H9 (cell line): ENCODE data around the gene CFAP99. TPM values are rescaled to one million over a fixed set of nuclear protein-coding genes. Genes with fewer than 3 reads are reported as not detected.

Experiments used
- DNase-seq: peaks from one replicate; pipeline ENCODE4 v3.0.0-alpha.2; 2017
- H2AFZ ChIP-seq: one replicate; pipeline ENCODE4 v1.6.1; 2013; ENCODE audit warnings: mild to moderate bottlenecking, low read length, control low read depth, moderate library complexity
- H2AK5ac ChIP-seq: 2 replicates; pipeline ENCODE4 v1.6.1; 2013; ENCODE audit warnings: low read length, control low read depth, mixed read lengths; ENCODE audit not compliant: insufficient read length
- H2BK120ac ChIP-seq: one replicate; pipeline ENCODE4 v1.6.1; 2013; ENCODE audit warnings: low read depth, mild to moderate bottlenecking, low read length, control low read depth, inconsistent platforms; ENCODE audit not compliant: poor library complexity, severe bottlenecking
- H2BK12ac ChIP-seq: 2 replicates; pipeline ENCODE4 v1.6.1; 2013; ENCODE audit warnings: low read length, control low read depth, mixed read lengths, low read depth; ENCODE audit not compliant: insufficient read length
- H2BK15ac ChIP-seq: 2 replicates; pipeline ENCODE4 v1.6.1; 2013; ENCODE audit warnings: low read depth, low read length, control low read depth
- H2BK20ac ChIP-seq: one replicate; pipeline ENCODE4 v1.6.1; 2013; ENCODE audit warnings: low read depth, mild to moderate bottlenecking, low read length, control low read depth, inconsistent platforms; ENCODE audit not compliant: poor library complexity, severe bottlenecking
- H2BK5ac ChIP-seq: 2 replicates; pipeline ENCODE4 v1.6.1; 2013; ENCODE audit warnings: low read length, control low read depth, mixed read lengths; ENCODE audit not compliant: insufficient read length
- H3K14ac ChIP-seq: 2 replicates; pipeline ENCODE4 v1.6.1; 2013; ENCODE audit warnings: low read length, control low read depth; ENCODE audit not compliant: insufficient read depth
- H3K18ac ChIP-seq: 2 replicates; pipeline ENCODE4 v1.6.1; 2013; ENCODE audit warnings: low read depth, mild to moderate bottlenecking, mixed read lengths, low read length, control low read depth; ENCODE audit not compliant: insufficient read length
- H3K23ac ChIP-seq: 2 replicates; pipeline ENCODE4 v1.6.1; 2013; ENCODE audit warnings: low read length, control low read depth, mixed read lengths, low read depth; ENCODE audit not compliant: insufficient read length
- H3K23me2 ChIP-seq: 2 replicates; pipeline ENCODE4 v1.6.1; 2013; ENCODE audit warnings: low read depth, mild to moderate bottlenecking, mixed read lengths, low read length, control low read depth; ENCODE audit not compliant: insufficient read length, poor library complexity, severe bottlenecking
- H3K27ac ChIP-seq: 2 replicates; pipeline ENCODE4 v1.5.1; 2013; ENCODE audit warnings: low read length, control low read depth, mixed read lengths, low read depth; ENCODE audit not compliant: insufficient read length
- H3K27me3 ChIP-seq: 2 replicates; pipeline ENCODE4 v1.6.1; 2013; ENCODE audit warnings: low read length, control low read depth, inconsistent platforms; ENCODE audit not compliant: insufficient read depth
- H3K4ac ChIP-seq: 2 replicates; pipeline ENCODE4 v1.6.1; 2013; ENCODE audit warnings: low read depth, mild to moderate bottlenecking, control low read depth, inconsistent platforms, low read length, moderate library complexity
- H3K4me1 ChIP-seq: 2 replicates; pipeline ENCODE4 v1.6.1; 2013; ENCODE audit warnings: low read length, control low read depth, inconsistent platforms; ENCODE audit not compliant: insufficient read depth
- H3K4me2 ChIP-seq: 2 replicates; pipeline ENCODE4 v1.6.1; 2013; ENCODE audit warnings: low read length, control low read depth, mixed read lengths; ENCODE audit not compliant: insufficient read length, insufficient read depth
- H3K56ac ChIP-seq: 2 replicates; pipeline ENCODE4 v1.6.1; 2013; ENCODE audit warnings: low read depth, mild to moderate bottlenecking, mixed read lengths, low read length, control low read depth; ENCODE audit not compliant: insufficient read length
- H3K79me1 ChIP-seq: 2 replicates; pipeline ENCODE4 v1.6.1; 2013; ENCODE audit warnings: low read depth, mild to moderate bottlenecking, moderate library complexity, low read length, control low read depth, inconsistent platforms; ENCODE audit not compliant: insufficient read depth, poor library complexity, severe bottlenecking
- H3K79me2 ChIP-seq: 2 replicates; pipeline ENCODE4 v1.6.1; 2013; ENCODE audit warnings: low read length, control low read depth, inconsistent platforms; ENCODE audit not compliant: insufficient read depth
- H3K9ac ChIP-seq: 2 replicates; pipeline ENCODE4 v1.6.1; 2013; ENCODE audit warnings: low read length, control low read depth, mixed read lengths; ENCODE audit not compliant: insufficient read length; ENCODE audit errors: extremely low read depth
- H3K9me3 ChIP-seq: one replicate; pipeline ENCODE4 v1.6.1; 2013; ENCODE audit warnings: low read depth, low read length, inconsistent platforms; ENCODE audit not compliant: control insufficient read depth
- H3T11ph ChIP-seq: one replicate; pipeline ENCODE4 v1.6.1; 2013; ENCODE audit warnings: mild to moderate bottlenecking, low read length, control low read depth, inconsistent platforms
- H4K20me1 ChIP-seq: one replicate; pipeline ENCODE4 v1.6.1; 2013; ENCODE audit not compliant: control insufficient read depth, insufficient read length, insufficient read depth
- H4K5ac ChIP-seq: 2 replicates; pipeline ENCODE4 v1.6.1; 2013; ENCODE audit warnings: low read depth, mild to moderate bottlenecking, mixed read lengths, low read length, control low read depth; ENCODE audit not compliant: insufficient read length
- H4K8ac ChIP-seq: replicated peaks from 2 replicates; pipeline ENCODE4 v1.6.1; 2013; ENCODE audit warnings: low read length, control low read depth, mixed read lengths, low read depth; ENCODE audit not compliant: insufficient read length
- H4K91ac ChIP-seq: 2 replicates; pipeline ENCODE4 v1.6.1; 2013; ENCODE audit warnings: low read depth, mild to moderate bottlenecking, moderate library complexity, mixed read lengths, low read length, control low read depth; ENCODE audit not compliant: insufficient read length
- H3K27ac Mint-ChIP-seq, 3 experiments: 2 replicates in 2 of 3; 3 replicates in 1 of 3; pipeline ENCODE4 v1.8.0; 2020 to 2021; ENCODE audit warnings: mixed read lengths in 3 of 3, mild to moderate bottlenecking in 1 of 3, moderate library complexity in 1 of 3
- H3K27me3 Mint-ChIP-seq: 2 replicates; pipeline ENCODE4 v1.8.0; 2021; ENCODE audit warnings: low read depth, mild to moderate bottlenecking, moderate library complexity, mixed read lengths
- H3K36me3 Mint-ChIP-seq, 3 experiments: 2 replicates in 2 of 3; 3 replicates in 1 of 3; pipeline ENCODE4 v1.8.0; 2020 to 2021; ENCODE audit warnings: low read depth in 3 of 3, mixed read lengths in 3 of 3; ENCODE audit not compliant: insufficient read depth in 1 of 3
- H3K4me1 Mint-ChIP-seq, 2 experiments: 2 replicates each; pipeline ENCODE4 v1.8.0; 2020; ENCODE audit warnings: mixed read lengths in 2 of 2
- H3K4me3 Mint-ChIP-seq, 2 experiments: 2 replicates in 1 of 2; 3 replicates in 1 of 2; pipeline ENCODE4 v1.8.0; 2020 to 2021; ENCODE audit warnings: mild to moderate bottlenecking in 2 of 2, mixed read lengths in 2 of 2, moderate library complexity in 1 of 2
- H3K9me3 Mint-ChIP-seq, 2 experiments: 2 replicates in 1 of 2; 3 replicates in 1 of 2; pipeline ENCODE4 v1.8.0; 2020; ENCODE audit warnings: mild to moderate bottlenecking in 2 of 2, mixed read lengths in 2 of 2, moderate library complexity in 1 of 2
- WGBS: extraction: QIAGEN DNeasy Blood & Tissue Kit; methylation state at CpG from one replicate; pipeline ENCODE4 v1.1.7; 2013; ENCODE audit warnings: missing lambda C conversion rate, low lambda C conversion rate, mixed read lengths; ENCODE audit not compliant: insufficient read length; ENCODE audit errors: extremely low coverage; 5-methylcytosine and 5-hydroxymethylcytosine counted together
- total RNA-seq: library from RNA; stranded (reverse); gene quantifications from 2 replicates; pipeline ENCODE4 v1.2.1, GENCODE V29; 2021
- TF ChIP-seq, protein P1 (sequence below): fragments of 200-600 bp; sonication (generic); conservative IDR thresholded peaks from 3 replicates; pipeline ENCODE4 v1.8.0; 2021; ENCODE audit warnings: antibody characterized with exemption, mild to moderate bottlenecking

The CFAP99 gene
- total RNA-seq, 1 experiment from 2014 or later: 0.35 TPM

DNA sequence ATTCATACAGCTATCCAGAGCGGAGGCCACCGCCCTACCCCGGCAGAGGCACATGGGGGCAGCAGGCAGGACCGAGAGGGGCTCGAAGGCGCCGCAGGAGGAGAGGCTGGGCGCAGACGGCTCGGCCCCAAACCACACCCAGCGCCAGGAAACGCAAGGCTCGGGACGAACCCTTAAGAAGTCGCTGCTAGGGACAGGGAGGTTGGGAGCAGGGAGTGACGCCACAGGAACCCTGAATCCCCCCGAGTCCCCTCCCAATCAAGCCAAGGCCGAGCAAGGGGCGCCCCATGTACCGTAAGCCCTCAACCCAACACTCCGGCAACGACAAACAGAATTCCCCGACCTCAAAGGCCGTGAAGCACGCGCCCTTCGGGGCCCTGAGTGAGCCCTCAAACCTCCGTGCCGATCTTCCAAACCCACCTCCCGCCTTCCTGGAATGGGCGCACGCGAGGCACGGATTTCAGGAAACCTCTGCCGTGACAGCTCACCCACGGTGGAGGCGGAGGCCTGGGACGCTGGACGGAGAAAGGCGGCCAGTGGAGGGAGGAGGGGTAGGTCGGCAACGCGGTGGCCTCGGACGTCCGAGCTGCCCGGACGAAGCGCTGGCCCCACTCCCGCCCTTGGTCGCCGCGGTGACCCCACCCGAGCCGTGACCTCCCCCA, 2.1 kb upstream of the CFAP99 start:
- H2AFZ ChIP-seq: no peak overlapping the region
- H3K27me3 Mint-ChIP-seq: peaks cover 76% of the 10 kb centered on the region
- H3K27ac ChIP-seq: no peak overlapping the region

More for the DNA sequence above, 2.1 kb upstream of the CFAP99 start:
- Histone ChIP-seq H4K5ac (no peak overlapping the region), H3K23ac (no peak overlapping the region), H3K4me2 (peak overlapping the region; percentile 68), H2AK5ac (no peak overlapping the region), H4K20me1 (peaks cover 3% of the 10 kb centered on the region), H3K56ac (no peak overlapping the region), H3T11ph (no peak overlapping the region), H3K4ac (no peak overlapping the region), H3K9ac (no peak overlapping the region), H3K9me3 (no peaks in the 10 kb centered on the region), H2BK15ac (no peak overlapping the region), H2BK20ac (no peak overlapping the region), H2BK5ac (no peak overlapping the region), H3K27me3 (peaks cover 33% of the 10 kb centered on the region; the same call in 1 of the 2 replicates), H3K79me1 (no peaks in the 10 kb centered on the region), H2BK120ac (no peak overlapping the region), H3K23me2 (peaks cover 34% of the 10 kb centered on the region), H3K18ac (no peak overlapping the region), H4K8ac (no peak overlapping the region), H4K91ac (no peak overlapping the region), H2BK12ac (no peak overlapping the region), H3K4me1 (peaks cover 6% of the 10 kb centered on the region; the same call in 1 of the 2 replicates), H3K79me2 (no peaks in the 10 kb centered on the region), H3K14ac (peak overlapping the region; percentile 26; the same call in 1 of the 2 replicates)
- Mint-ChIP-seq H3K4me1 (peaks cover 41 to 44% of the 10 kb centered on the region in 2 experiments), H3K4me3 (peak overlapping the region; percentile 54 to 79), H3K9me3 (peaks cover 0 to 3% of the 10 kb centered on the region in 2 experiments; a peak in 4 of 5 replicates), H3K27ac (no peak overlapping the region), H3K36me3 (no peaks in the 10 kb centered on the region; a peak in 1 of 7 replicates)
- DNase-seq: peak; percentile 81
- WGBS: no CpG with 5 or more reads among the region's 55 CpGs
- TF ChIP-seq, protein P1, sequence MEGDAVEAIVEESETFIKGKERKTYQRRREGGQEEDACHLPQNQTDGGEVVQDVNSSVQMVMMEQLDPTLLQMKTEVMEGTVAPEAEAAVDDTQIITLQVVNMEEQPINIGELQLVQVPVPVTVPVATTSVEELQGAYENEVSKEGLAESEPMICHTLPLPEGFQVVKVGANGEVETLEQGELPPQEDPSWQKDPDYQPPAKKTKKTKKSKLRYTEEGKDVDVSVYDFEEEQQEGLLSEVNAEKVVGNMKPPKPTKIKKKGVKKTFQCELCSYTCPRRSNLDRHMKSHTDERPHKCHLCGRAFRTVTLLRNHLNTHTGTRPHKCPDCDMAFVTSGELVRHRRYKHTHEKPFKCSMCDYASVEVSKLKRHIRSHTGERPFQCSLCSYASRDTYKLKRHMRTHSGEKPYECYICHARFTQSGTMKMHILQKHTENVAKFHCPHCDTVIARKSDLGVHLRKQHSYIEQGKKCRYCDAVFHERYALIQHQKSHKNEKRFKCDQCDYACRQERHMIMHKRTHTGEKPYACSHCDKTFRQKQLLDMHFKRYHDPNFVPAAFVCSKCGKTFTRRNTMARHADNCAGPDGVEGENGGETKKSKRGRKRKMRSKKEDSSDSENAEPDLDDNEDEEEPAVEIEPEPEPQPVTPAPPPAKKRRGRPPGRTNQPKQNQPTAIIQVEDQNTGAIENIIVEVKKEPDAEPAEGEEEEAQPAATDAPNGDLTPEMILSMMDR: peak; percentile 32; the same call in 1 of the 3 replicates
